Dedifferentiated amniotic fluid mesenchymal stem cell (primary cell): ENCODE results near the gene CAV1.

Experiments
- DNase-seq: peaks from one replicate; pipeline ENCODE4 v3.0.0-alpha.2; 2016; ENCODE audit errors: extremely low spot score

Gene CAV1

GRCh38 chr7:116503835-116504234 is 21.0 kb upstream of the CAV1 start:
- DNase-seq, result no peak

GRCh38 chr7:116505278-116505677 is 19.6 kb upstream of the CAV1 start:
- no peak for DNase-seq

GRCh38 chr7:116505823-116506222 is 19.0 kb upstream of the CAV1 start:
- no peak for DNase-seq

GRCh38 chr7:116509982-116510579 is 14.8 kb upstream of the CAV1 start:
- no peak for DNase-seq

GRCh38 chr7:116510795-116511194 is 14.0 kb upstream of the CAV1 start:
- no peak for DNase-seq

- no peak for DNase-seq
Measured at GRCh38 chr7:116511552-116512519, 13.0 kb upstream of the CAV1 start.

- DNase-seq, result no peak
Measured at GRCh38 chr7:116512520-116513188, 12.2 kb upstream of the CAV1 start.

GRCh38 chr7:116515584-116515983 is 9.3 kb upstream of the CAV1 start:
- no peak for DNase-seq

GRCh38 chr7:116516324-116516723 is 8.5 kb upstream of the CAV1 start:
- no peak for DNase-seq

- DNase-seq, result peak; percentile 45
Measured at GRCh38 chr7:116517626-116518025, 7.2 kb upstream of the CAV1 start.

- no peak for DNase-seq
Measured at GRCh38 chr7:116518961-116519360, 5.9 kb upstream of the CAV1 start.

GRCh38 chr7:116521046-116521664 is 3.7 kb upstream of the CAV1 start:
- DNase-seq, result no peak

- DNase-seq, result peak; percentile 47
Measured at GRCh38 chr7:116522247-116522646, 2.6 kb upstream of the CAV1 start.

- no peak for DNase-seq
Measured at GRCh38 chr7:116524221-116524608, 621 bp upstream of the CAV1 start.

- DNase-seq, result no peak
Measured at GRCh38 chr7:116525298-116525912, 569 bp downstream of the CAV1 start.

- DNase-seq, result peak; percentile 82
Measured at GRCh38 chr7:116525913-116526861, 1.4 kb downstream of the CAV1 start.

- no peak for DNase-seq
Measured at GRCh38 chr7:116526897-116527296, 2.1 kb downstream of the CAV1 start.

GRCh38 chr7:116527521-116527920 is 2.7 kb downstream of the CAV1 start:
- DNase-seq, result no peak

GRCh38 chr7:116528008-116528789 is 3.4 kb downstream of the CAV1 start:
- DNase-seq, result peak; percentile 93

- no peak for DNase-seq
Measured at GRCh38 chr7:116529250-116529649, 4.4 kb downstream of the CAV1 start.
